ENCODE results near the gene MAMLD1.

Gene MAMLD1

GRCh38 chrX:150495496-150495895 is 132.4 kb downstream of the MAMLD1 start:
- DNase-seq (ENCODE audit: low read depth in 2 of 3, low spot score in 2 of 3), result no peak

- DNase-seq (ENCODE audit: low read depth in 2 of 3, low spot score in 2 of 3), result no peak
Measured at GRCh38 chrX:150499240-150499639, 136.1 kb downstream of the MAMLD1 start.

GRCh38 chrX:150502091-150502490 is 139.0 kb downstream of the MAMLD1 start:
- no peak for DNase-seq (ENCODE audit: low read depth in 2 of 3, low spot score in 2 of 3)

- no peak for DNase-seq (ENCODE audit: low read depth in 2 of 3, low spot score in 2 of 3)
Measured at GRCh38 chrX:150502979-150503897, 140.1 kb downstream of the MAMLD1 start.

- DNase-seq (ENCODE audit: low read depth in 2 of 3, low spot score in 2 of 3), result no peak
Measured at GRCh38 chrX:150503898-150504219, 140.7 kb downstream of the MAMLD1 start.

- DNase-seq (ENCODE audit: low read depth in 2 of 3, low spot score in 2 of 3), result no peak
Measured at GRCh38 chrX:150504397-150505182, 141.5 kb downstream of the MAMLD1 start.

- DNase-seq (ENCODE audit: low read depth in 2 of 3, low spot score in 2 of 3), result no peak
Measured at GRCh38 chrX:150506020-150506419, 142.9 kb downstream of the MAMLD1 start.

GRCh38 chrX:150506486-150506885 is 143.4 kb downstream of the MAMLD1 start:
- no peak for DNase-seq (ENCODE audit: low read depth in 2 of 3, low spot score in 2 of 3)

GRCh38 chrX:150507251-150507856 is 144.2 kb downstream of the MAMLD1 start:
- no peak for DNase-seq (ENCODE audit: low read depth in 2 of 3, low spot score in 2 of 3)

- no peak for DNase-seq (ENCODE audit: low read depth in 2 of 3, low spot score in 2 of 3)
Measured at GRCh38 chrX:150508018-150508417, 144.9 kb downstream of the MAMLD1 start.

GRCh38 chrX:150508451-150509367 is 145.6 kb downstream of the MAMLD1 start:
- no peak for DNase-seq (ENCODE audit: low read depth in 2 of 3, low spot score in 2 of 3)

GRCh38 chrX:150509703-150510102 is 146.6 kb downstream of the MAMLD1 start:
- no peak for DNase-seq (ENCODE audit: low read depth in 2 of 3, low spot score in 2 of 3)

GRCh38 chrX:150512461-150512901 is 149.4 kb downstream of the MAMLD1 start:
- no peak for DNase-seq (ENCODE audit: low read depth in 2 of 3, low spot score in 2 of 3)

GRCh38 chrX:150513544-150513943 is 150.4 kb downstream of the MAMLD1 start:
- no peak for DNase-seq (ENCODE audit: low read depth in 2 of 3, low spot score in 2 of 3)

- DNase-seq (ENCODE audit: low read depth in 2 of 3, low spot score in 2 of 3), result no peak
Measured at GRCh38 chrX:150514462-150514861, 151.3 kb downstream of the MAMLD1 start.

GRCh38 chrX:150515801-150516200 is 152.7 kb downstream of the MAMLD1 start:
- DNase-seq (ENCODE audit: low read depth in 2 of 3, low spot score in 2 of 3), result no peak

GRCh38 chrX:150517303-150517910 is 154.3 kb downstream of the MAMLD1 start:
- DNase-seq (ENCODE audit: low read depth in 2 of 3, low spot score in 2 of 3), result no peak

- no peak for DNase-seq (ENCODE audit: low read depth in 2 of 3, low spot score in 2 of 3)
Measured at GRCh38 chrX:150522494-150522893, 159.4 kb downstream of the MAMLD1 start.

- DNase-seq (ENCODE audit: low read depth in 2 of 3, low spot score in 2 of 3), result no peak
Measured at GRCh38 chrX:150525061-150525919, 162.2 kb downstream of the MAMLD1 start.

Measured in activated CD8-positive, alpha-beta memory T cell treated with anti-CD3 and anti-CD28 coated beads for 48 hours (primary cell).